Measurements from ENCODE around the gene GBF1.

DNA sequence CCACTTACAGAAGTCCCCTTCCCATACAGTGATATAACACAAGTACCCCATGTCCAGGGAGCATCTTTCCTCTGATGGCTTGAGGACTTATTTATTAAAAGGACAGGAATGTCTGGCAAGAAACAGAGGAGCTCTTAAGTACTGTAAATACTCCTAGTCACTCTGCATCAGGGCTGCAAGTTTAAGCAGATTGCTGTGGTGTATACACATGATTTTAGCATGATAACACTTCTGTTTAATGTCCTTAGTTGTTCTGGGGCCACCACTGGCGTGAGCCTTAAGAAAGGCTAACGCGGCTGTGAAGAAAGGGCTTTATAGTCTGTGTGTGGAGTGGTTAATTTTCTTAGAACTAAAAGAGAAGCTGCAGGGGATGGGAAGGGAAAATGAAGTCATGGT is 65.7 kb downstream of the GBF1 start:
- no peak for TF ChIP-seq CTCF (IDR thresholded peaks at IDR 0.05 in 4 of 5, conservative IDR thresholded peaks at IDR 0.05 in 1 of 5)
- TF ChIP-seq POLR2A (IDR thresholded peaks at IDR 0.05): no peak

Data from gastrocnemius medialis (tissue), 4 donors.